Naive thymus-derived CD8-positive, alpha-beta T cell (primary cell): ENCODE results near the gene WBP2. TPM values are rescaled to one million over a fixed set of nuclear protein-coding genes. Genes with fewer than 3 reads are reported as not detected.

ENCODE experiments used
- ATAC-seq, 2 donors: fragments of 150-1000 bp; cut with Tn5 transposase in 1 of 2; sonication (Bioruptor Pico), chemical (Tn5 transposase) in 1 of 2; 1 replicate in 1 of 2; 2 replicates in 1 of 2; pipeline ENCODE4 v1.10.0; 2021; ENCODE audit warnings: mild to moderate bottlenecking in 2 of 2, moderate library complexity in 2 of 2
- POLR2A ChIA-PET: fragments of 350-600 bp; sonication (Branson Sonifier 250); formaldehyde crosslinking; loops from one replicate; lab custom pipeline; 2021; ENCODE audit warnings: antibody characterized with exemption; lab: Charles Lee
- DNase-seq, 10 donors: peaks; one replicate each; pipeline versions ENCODE4 v3.0.0 to v3.0.0-alpha.2; 2020 to 2022
- H3K27ac Mint-ChIP-seq, 10 donors: one replicate each; pipeline ENCODE4 v1.8.0; 2020 to 2022; ENCODE audit warnings: mild to moderate bottlenecking in 10 of 10, mixed read lengths in 10 of 10, moderate library complexity in 4 of 10, inconsistent platforms in 1 of 10
- H3K27me3 Mint-ChIP-seq, 5 donors: one replicate each; pipeline ENCODE4 v1.8.0; 2021 to 2022; ENCODE audit warnings: mixed read lengths in 5 of 5
- H3K36me3 Mint-ChIP-seq, 3 donors: one replicate each; pipeline ENCODE4 v1.8.0; 2020 to 2022; ENCODE audit warnings: mixed read lengths in 3 of 3, mild to moderate bottlenecking in 2 of 3, inconsistent platforms in 1 of 3
- H3K4me1 Mint-ChIP-seq, 4 donors: one replicate each; pipeline ENCODE4 v1.8.0; 2021 to 2022; ENCODE audit warnings: mixed read lengths in 4 of 4
- H3K4me3 Mint-ChIP-seq, 10 donors: one replicate each; pipeline ENCODE4 v1.8.0; 2020 to 2022; ENCODE audit warnings: mild to moderate bottlenecking in 10 of 10, mixed read lengths in 10 of 10, moderate library complexity in 6 of 10, inconsistent platforms in 1 of 10
- H3K9me3 Mint-ChIP-seq, 9 donors: one replicate each; pipeline ENCODE4 v1.8.0; 2020 to 2022; ENCODE audit warnings: mixed read lengths in 9 of 9, mild to moderate bottlenecking in 3 of 9, inconsistent platforms in 1 of 9, moderate library complexity in 1 of 9
- polyA plus RNA-seq, 3 donors: library from polyadenylated mRNA; unstranded; fragments of 300-500 nt; fragmentation: Illumina TruSeq; gene quantifications; one replicate each; pipeline ENCODE4 v1.2.3, GENCODE V29; 2021
- total RNA-seq, 8 experiments: library from RNA in 2 of 8; stranded (reverse) in 2 of 8; gene quantifications; one replicate each; pipeline ENCODE4 v1.2.3 and lab custom pipeline; 2021 to 2026

The WBP2 gene
- total RNA-seq (100 to 1,000 TPM; 152 to 156 TPM), polyA plus RNA-seq (10 to 100 TPM; 58.1 to 95.1 (median 70.6) TPM), total RNA-seq (lab: John Stamatoyannopoulos, UW) (23.9 to 87.8 (median 61.4) reads per million in 6 experiments)

DNA sequence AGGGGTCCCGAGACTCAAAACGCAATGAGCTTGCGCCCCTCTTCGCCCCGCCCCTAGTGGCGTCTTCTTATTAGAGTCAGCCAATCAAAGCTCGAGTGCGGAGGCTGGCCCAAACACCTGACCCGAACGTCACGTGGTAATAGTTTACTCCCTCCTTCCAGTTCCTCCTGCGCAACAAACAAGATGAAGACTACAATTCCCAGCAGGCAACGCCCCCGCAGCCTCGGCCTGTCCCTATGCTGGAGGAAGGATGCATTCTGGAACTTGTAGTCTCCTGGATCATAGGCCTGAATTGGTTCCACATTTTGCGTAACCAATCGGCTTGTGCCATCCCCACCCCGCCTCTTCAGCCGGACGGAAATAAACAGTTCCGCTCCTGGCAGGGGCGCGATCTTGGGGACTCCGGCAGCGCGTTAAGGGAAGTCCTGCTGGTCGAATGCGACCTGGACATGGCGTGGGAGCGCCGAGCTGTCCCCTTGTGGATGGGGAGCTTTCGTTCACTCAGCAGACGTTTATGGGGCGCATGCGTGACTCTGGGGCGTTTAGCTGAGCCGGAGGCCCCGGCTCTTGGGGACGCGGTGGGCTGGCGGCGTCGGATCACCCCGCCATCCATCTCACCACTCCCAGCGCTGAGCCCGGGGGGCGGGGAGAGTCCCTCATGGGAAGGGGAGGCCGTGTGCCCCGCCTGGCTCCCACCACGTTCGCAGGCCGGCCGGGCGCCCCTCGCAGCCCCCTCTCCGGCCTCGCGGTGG lies at the start of gene WBP2:
Gene WBP2 (minus strand): TSS at position 26 of the 752 bp plus-strand sequence. CDS start 38 bp downstream, outside the sequence.
- Mint-ChIP-seq H3K27ac (peak within 1 kb of the TSS in 6 of 10 donors; percentile 90 to 97 (median 92)), H3K36me3 (peaks cover 0 to 15% (median 0%) of the 10 kb centered on the region in 3 donors), H3K9me3 (no peaks in the 10 kb centered on the region), H3K4me3 (peak within 1 kb of the TSS in 2 of 10 donors; percentile 90 to 95), H3K4me1 (peaks cover 6 to 45% (median 28%) of the 10 kb centered on the region in 4 donors), H3K27me3 (no peaks in the 10 kb centered on the region)
- DNase-seq: peak; percentile 90 to 99 (median 98)
- ATAC-seq: peak; percentile 87 to 91
- POLR2A ChIA-PET: interaction anchor here (0.6 to 14.7 kb wide), 45 partner anchors 9 to 880 kb away, joined by 3 to 288 read pairs (median 6); partner anchors contain the start of genes ACOX1, GALK1, MRPL38 and PRPSAP1

- ATAC-seq: no peak
- peaks cover 0 to 37% (median 0%) of the 10 kb centered on the region in 3 donors for H3K36me3 Mint-ChIP-seq
- POLR2A ChIA-PET: interaction anchor here (1.1 to 4.8 kb wide), 6 partner anchors 8 to 148 kb away, joined by 3 to 47 read pairs (median 10); partner anchors contain the start of genes GALK1, TRIM47 and WBP2
Observed at GRCh38 chr17:75902406-75902805, 47.3 kb upstream of the WBP2 start.

GRCh38 chr17:75901727-75902126 lies 46.6 kb upstream of the WBP2 start:
- Mint-ChIP-seq H3K27ac (no peak overlapping the region), H3K4me3 (peak overlapping the region in 2 of 10 donors; percentile 30 to 34), H3K4me1 (peaks cover 7 to 28% (median 18%) of the 10 kb centered on the region in 4 donors), H3K9me3 (no peaks in the 10 kb centered on the region), H3K27me3 (no peaks in the 10 kb centered on the region), H3K36me3 (peaks cover 0 to 37% (median 0%) of the 10 kb centered on the region in 3 donors)
- POLR2A ChIA-PET: interaction anchor here (1.4 to 4.8 kb wide), 3 partner anchors 23 to 47 kb away, joined by 4 to 47 read pairs (median 20); partner anchors contain the start of genes TRIM47 and WBP2
- no peak for ATAC-seq
- no peak for DNase-seq

More at GRCh38 chr17:75902406-75902805, 47.3 kb upstream of the WBP2 start:
- Mint-ChIP-seq H3K4me1 (peaks cover 7 to 28% (median 17%) of the 10 kb centered on the region in 4 donors), H3K27me3 (no peaks in the 10 kb centered on the region), H3K9me3 (no peaks in the 10 kb centered on the region), H3K27ac (no peak overlapping the region), H3K4me3 (no peak overlapping the region)
- no peak for DNase-seq

DNA sequence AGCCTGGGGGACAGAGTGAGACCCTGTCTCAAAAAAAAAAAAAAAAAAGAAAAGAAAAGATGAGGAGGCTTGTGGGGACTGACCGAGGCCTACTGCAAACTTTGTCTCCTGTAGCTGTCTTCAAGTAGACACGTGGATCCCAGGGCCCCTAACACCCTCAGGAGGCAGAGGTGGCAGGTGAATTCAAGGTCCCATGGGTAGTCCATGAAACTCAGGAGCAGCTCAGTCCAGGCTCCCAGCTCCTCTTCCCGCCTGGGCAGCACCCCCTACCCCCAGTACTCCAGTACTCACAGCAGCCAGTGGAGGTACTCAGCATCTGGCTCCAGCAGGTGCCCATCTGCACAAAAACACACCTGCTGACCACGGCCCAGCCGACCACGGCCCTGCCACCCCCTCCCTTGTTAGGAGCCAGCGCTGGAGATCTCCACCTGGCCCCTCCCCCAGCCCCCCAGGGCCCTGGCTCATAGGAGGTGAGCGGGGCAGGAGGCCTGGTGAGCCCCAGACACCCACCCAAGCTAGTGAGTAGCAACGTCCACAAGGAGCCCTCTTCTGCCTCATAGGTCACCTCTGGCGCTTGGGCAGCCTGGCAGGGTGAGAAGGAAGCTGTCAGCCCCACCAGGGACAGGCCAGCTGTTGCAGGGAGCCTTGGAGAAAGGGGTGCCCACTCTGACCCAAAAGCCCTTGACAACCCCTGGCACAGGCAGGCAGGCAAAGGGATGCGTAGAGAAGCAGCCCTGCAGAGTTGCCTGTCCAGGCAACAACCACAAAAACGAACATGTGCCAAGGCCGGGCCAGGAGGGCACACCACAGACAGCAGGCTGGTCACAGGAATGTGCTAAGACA lies 45.8 kb upstream of the WBP2 start:
- Mint-ChIP-seq H3K4me3 (no peak overlapping the region), H3K4me1 (peaks cover 3 to 24% (median 18%) of the 10 kb centered on the region in 4 donors), H3K36me3 (peaks cover 0 to 37% (median 0%) of the 10 kb centered on the region in 3 donors), H3K9me3 (no peaks in the 10 kb centered on the region), H3K27me3 (no peaks in the 10 kb centered on the region), H3K27ac (peak overlapping the region in 1 of 10 donors; percentile 43)
- no peak for ATAC-seq
- POLR2A ChIA-PET: interaction anchor here (0.5 to 9.7 kb wide), 4 partner anchors 23 to 142 kb away, joined by 3 to 192 read pairs (median 4); partner anchors contain the start of genes TRIM47 and WBP2
- no peak for DNase-seq

- no peak for DNase-seq
- H3K27me3 Mint-ChIP-seq: no peaks in the 10 kb centered on the region
Observed at GRCh38 chr17:75899767-75900468, 44.8 kb upstream of the WBP2 start.

GRCh38 chr17:75899353-75899752 lies 44.2 kb upstream of the WBP2 start:
- no peaks in the 10 kb centered on the region for H3K27me3 Mint-ChIP-seq
- H3K4me3 Mint-ChIP-seq: peak overlapping the region in 1 of 10 donors; percentile 45
- no peaks in the 10 kb centered on the region for H3K9me3 Mint-ChIP-seq
- H3K36me3 Mint-ChIP-seq: peaks cover 0 to 37% (median 1%) of the 10 kb centered on the region in 3 donors
- H3K27ac Mint-ChIP-seq: peak overlapping the region in 2 of 10 donors; percentile 41 to 82
- POLR2A ChIA-PET: interaction anchor here (0.5 to 9.7 kb wide), 6 partner anchors 10 to 500 kb away, joined by 3 to 192 read pairs (median 3); partner anchors contain the start of genes TRIM47 and WBP2
- H3K4me1 Mint-ChIP-seq: peaks cover 14 to 31% (median 25%) of the 10 kb centered on the region in 4 donors
- DNase-seq: no peak
- no peak for ATAC-seq

More at GRCh38 chr17:75899767-75900468, 44.8 kb upstream of the WBP2 start:
- Mint-ChIP-seq H3K4me1 (peaks cover 12 to 29% (median 24%) of the 10 kb centered on the region in 4 donors), H3K9me3 (no peaks in the 10 kb centered on the region), H3K36me3 (peaks cover 0 to 37% (median 1%) of the 10 kb centered on the region in 3 donors), H3K27ac (peak overlapping the region in 2 of 10 donors; percentile 41 to 82), H3K4me3 (peak overlapping the region in 1 of 10 donors; percentile 30)
- no peak for ATAC-seq
- POLR2A ChIA-PET: interaction anchor here (0.5 to 9.7 kb wide), 7 partner anchors 9 to 500 kb away, joined by 3 to 192 read pairs (median 3); partner anchors contain the start of genes TRIM47 and WBP2

- Mint-ChIP-seq H3K36me3 (peaks cover 0 to 37% (median 1%) of the 10 kb centered on the region in 3 donors), H3K9me3 (no peaks in the 10 kb centered on the region)
- POLR2A ChIA-PET: interaction anchor here (1.5 to 9.7 kb wide), 3 partner anchors 21 to 122 kb away, joined by 3 to 192 read pairs (median 108); partner anchors contain the start of genes TRIM47 and WBP2
Observed at GRCh38 chr17:75898791-75899190, 43.7 kb upstream of the WBP2 start.

DNA sequence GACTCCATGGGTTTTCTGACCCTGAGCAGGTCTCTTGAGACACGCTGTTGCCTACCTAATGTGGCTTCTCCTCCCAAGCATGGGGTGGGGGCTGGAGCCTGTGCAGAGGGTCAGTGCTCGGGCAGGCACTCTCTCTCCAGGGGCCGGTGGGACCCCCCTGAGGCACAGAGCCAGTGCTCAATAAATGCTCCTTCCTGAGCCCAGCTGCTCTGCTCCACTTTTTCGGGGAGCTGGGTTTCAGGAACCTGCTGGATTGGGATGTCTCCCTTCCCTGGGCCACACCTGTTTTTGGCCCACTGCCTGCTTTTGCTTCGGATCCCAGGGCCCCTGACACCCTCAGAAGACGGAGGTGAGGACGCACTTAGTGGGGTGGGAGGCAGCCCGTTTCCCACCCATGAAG lies 42.9 kb upstream of the WBP2 start:
- Mint-ChIP-seq H3K9me3 (no peaks in the 10 kb centered on the region), H3K27ac (peak overlapping the region in 7 of 10 donors; percentile 11 to 87 (median 77)), H3K36me3 (peaks cover 0 to 37% (median 1%) of the 10 kb centered on the region in 3 donors), H3K27me3 (no peaks in the 10 kb centered on the region), H3K4me3 (peak overlapping the region in 9 of 10 donors; percentile 67 to 87 (median 76)), H3K4me1 (peaks cover 19 to 30% (median 26%) of the 10 kb centered on the region in 4 donors)
- ATAC-seq (no peak), DNase-seq (no peak)
- POLR2A ChIA-PET: interaction anchor here (0.6 to 9.7 kb wide), 6 partner anchors 7 to 629 kb away, joined by 4 to 192 read pairs (median 21); partner anchors contain the start of genes MRPL38, PRPSAP1, TRIM47 and UNC13D

More at GRCh38 chr17:75898791-75899190, 43.7 kb upstream of the WBP2 start:
- Mint-ChIP-seq H3K4me3 (peak overlapping the region in 3 of 10 donors; percentile 1 to 75 (median 43)), H3K4me1 (peaks cover 17 to 33% (median 26%) of the 10 kb centered on the region in 4 donors), H3K27ac (peak overlapping the region in 1 of 10 donors; percentile 34), H3K27me3 (no peaks in the 10 kb centered on the region)
- DNase-seq: no peak
- ATAC-seq: no peak

DNA sequence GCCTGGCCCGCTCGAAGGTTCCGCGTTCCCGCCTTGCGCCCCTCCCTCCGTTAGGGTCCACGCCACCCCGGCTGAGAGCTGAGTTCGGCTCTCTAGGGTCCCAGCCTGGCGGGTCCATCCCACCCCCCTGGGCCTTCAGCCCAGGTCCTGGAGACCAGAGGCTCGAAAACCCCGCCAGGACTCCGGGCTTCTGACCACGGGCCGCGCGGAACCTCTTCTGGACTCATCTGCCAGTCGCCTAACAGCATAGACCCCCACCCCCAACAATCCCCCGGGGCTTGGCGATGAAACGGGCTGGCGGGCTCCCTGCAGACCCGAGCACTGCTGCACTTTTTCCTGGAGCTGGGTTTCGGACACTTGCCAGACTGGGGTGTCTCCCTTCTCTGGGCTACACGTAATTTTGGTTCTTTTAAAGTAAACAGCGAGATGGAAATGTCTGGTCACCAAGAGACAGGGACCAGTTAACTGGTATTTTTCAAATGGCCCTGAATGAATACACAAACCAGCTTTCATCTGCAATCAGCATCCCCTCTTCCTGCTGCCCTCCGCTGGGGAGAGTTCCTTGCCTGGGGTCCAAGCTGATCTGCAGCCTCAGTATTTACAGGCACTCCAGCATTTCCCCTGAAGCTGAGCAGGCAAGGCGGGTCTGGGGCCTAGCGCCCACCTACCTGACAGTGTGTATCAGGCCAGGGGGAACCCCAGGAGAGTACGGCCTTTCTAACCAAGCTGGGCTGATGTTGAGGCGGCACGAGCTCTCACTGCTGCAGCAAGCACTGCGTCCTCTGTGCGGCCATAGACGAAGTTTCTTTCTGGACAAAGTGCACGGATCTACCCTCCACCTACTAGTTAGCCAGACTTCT lies 42.3 kb upstream of the WBP2 start:
- POLR2A ChIA-PET: interaction anchor here (1.0 to 9.7 kb wide), 20 partner anchors 8 to 456 kb away, joined by 3 to 192 read pairs (median 8); partner anchors contain the start of genes FBF1, GALK1, MRPL38 and PRPSAP1
- no peak for ATAC-seq
- Mint-ChIP-seq H3K27me3 (no peaks in the 10 kb centered on the region), H3K9me3 (no peaks in the 10 kb centered on the region), H3K36me3 (peaks cover 0 to 36% (median 1%) of the 10 kb centered on the region in 3 donors), H3K4me1 (peaks cover 19 to 28% (median 26%) of the 10 kb centered on the region in 4 donors), H3K4me3 (peak overlapping the region; percentile 67 to 87 (median 76)), H3K27ac (peak overlapping the region; percentile 40 to 87 (median 78))
- no peak for DNase-seq
